NCI-H446 (cell line): Measurements from ENCODE around the gene PDE9A.
A peak's percentile ranks its signal among the peaks of the same experiment; 100 is the strongest.

ENCODE experiments used
- DNase-seq, 2 experiments: peaks; one replicate each; lab custom pipeline; 2025; lab: John Stamatoyannopoulos, UW

The PDE9A gene

GRCh38 chr21:42657676-42658319 is 4.4 kb downstream of the PDE9A start:
- DNase-seq = no peak

GRCh38 chr21:42658320-42659105 is 5.1 kb downstream of the PDE9A start:
- DNase-seq = no peak

GRCh38 chr21:42659416-42660117 is 6.1 kb downstream of the PDE9A start:
- DNase-seq = no peak

GRCh38 chr21:42660118-42660470 is 6.7 kb downstream of the PDE9A start:
- DNase-seq = no peak

DNA sequence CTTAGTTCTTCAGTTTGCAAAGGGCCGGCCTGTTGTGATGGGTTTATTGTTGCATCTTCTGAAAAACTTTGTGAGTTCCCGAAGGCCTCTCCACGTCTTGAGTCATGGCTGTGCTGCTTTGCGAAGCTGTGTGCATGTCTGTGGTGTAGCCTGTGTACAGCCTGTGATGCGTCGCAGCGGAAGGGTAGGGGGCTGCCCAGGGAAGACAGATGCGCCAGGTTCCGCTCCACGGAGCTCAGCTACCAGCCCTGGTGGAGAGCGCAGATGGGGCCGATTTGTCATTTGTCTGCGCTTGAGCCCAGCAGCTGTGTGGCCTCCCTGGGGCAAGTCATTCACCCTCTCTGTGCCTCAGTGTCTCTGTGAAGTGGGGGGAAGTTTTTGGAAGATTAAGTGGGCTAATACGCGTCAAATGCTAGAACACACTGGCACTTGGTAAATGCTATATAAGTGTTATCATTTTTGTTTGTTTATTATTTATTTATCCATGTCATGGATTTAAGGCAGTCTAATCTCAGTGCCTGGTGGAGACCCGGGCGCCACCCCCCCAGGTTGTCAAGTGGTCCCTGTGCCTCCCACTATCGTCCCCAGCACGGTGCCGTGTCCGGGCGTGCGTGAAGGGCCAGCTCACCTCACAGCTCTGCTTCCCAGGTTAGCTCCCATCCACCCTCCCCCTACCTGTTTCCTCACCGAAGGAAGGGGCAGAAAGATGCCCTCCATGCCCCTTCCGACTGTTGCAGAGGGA is 8.4 kb downstream of the PDE9A start:
- DNase-seq = peak; percentile 64 to 82

GRCh38 chr21:42662430-42663199 is 9.2 kb downstream of the PDE9A start:
- DNase-seq = no peak

DNA sequence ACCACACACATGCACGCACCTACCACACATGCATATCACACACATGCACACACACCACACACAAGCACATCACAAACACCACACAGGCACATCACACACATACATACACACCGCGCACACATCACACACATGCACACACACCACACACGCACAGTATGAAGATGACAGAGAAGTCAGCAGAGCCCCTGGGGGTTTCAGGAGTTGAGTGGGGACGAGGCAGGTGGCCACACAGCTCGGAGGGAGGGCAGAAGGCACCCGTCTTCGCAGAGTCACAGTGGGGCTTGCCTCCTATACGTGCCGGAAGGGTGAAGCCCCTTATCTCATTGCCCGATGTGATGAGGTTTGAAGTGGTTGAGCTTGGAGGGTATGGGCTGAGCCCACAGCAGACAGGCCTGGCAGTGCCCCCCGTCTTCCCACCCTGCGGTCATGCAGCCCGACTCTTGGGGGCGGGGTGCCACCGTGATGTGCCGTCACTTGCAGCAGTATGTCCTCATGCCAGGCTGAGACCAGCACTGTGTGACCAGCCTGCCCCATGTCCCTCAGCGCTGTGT is 9.9 kb downstream of the PDE9A start:
- DNase-seq = no peak

DNA sequence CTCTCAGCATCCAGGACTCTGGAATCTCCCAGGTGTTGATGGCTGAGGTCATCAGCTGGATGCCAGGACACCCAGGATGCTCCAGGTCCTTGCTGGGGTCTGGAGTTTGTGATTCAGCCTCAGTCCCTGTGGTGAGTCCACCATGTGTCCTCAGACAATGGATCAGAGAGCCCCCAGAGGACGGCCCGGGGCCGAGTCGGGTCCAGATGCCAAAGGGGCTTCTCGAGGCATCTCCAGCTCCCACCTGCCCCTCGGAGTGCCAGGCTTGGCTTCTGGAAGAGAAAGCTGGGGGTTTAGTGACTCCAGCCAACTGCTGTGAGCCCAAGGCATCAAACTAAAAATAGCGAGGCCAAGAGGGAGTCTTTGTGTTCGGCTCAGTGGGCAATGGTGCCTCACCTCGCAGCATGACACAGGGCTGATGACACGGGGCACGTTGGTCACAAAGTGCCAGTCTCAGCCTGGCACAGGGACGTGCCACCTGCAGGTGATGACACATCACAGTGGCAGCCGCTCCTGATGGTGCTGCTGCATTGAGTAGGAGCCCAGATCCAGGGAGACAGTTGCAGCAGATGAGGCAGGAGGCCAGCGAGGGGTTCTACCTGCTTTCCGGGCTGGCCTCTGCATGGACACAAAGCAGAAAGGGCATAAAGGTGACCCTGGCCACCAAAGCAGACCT is 10.6 kb downstream of the PDE9A start:
- DNase-seq = peak in 1 of 2 experiments; percentile 36

- no peak for DNase-seq
Measured at GRCh38 chr21:42664614-42665013, 11.2 kb downstream of the PDE9A start.

DNA sequence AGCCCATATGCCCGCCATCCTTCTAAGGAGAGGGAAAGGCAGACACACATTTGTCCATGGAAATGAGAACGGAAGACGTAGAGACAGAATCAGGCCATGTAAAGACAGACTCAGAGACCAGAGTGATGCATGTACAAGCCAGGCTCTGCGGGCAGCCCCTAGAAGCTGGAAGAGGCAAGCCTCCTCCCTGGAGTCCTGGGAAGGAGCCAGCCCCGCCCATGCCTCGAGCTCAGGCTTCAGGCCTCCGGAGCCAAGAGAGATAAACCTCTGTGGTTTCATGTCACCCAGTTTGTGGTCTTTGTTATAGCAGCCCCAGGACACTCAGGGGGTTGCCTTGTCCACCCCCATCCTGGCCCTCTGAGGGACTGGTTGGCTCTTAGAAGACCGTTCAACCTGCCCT is 11.6 kb downstream of the PDE9A start:
- DNase-seq = peak; percentile 20 to 80

- no peak for DNase-seq
Measured at GRCh38 chr21:42665484-42665883, 12.1 kb downstream of the PDE9A start.

DNA sequence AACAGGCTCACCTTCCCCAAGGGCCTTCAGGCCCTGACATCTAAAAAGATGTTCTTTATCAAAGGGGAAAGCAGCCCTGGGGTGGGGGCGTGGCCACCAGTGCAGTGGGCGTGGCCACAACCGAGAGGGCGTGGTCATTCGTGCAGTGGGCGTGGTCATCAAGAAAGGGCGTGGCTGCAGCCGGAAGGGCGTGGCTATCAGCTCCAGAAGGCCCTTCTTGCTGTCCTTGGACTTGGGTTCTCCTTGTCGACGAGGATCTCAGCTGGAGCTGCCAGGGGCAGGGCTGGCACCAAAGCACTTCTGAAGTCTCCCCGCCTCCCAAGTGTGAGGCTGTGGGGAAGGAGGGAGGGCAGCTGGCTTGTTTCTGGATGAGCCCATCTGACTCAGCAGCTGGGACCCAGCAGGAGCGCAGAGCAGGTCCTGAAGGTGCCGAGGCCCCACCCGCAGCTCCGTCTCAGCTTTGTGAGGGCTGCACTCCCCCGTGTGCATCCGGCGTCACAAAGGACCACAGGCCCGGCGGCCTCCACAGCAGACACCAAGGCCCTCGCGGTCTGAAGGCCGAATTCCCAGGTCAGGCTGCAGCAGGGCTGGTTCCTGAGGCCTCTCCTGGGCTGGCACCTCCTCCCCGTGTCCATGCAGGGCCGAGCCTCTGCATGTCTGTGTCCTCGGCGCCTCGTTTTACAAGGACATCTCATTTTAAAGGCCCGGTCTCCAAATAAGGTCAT is 12.8 kb downstream of the PDE9A start:
- DNase-seq = peak in 1 of 2 experiments; percentile 52

DNA sequence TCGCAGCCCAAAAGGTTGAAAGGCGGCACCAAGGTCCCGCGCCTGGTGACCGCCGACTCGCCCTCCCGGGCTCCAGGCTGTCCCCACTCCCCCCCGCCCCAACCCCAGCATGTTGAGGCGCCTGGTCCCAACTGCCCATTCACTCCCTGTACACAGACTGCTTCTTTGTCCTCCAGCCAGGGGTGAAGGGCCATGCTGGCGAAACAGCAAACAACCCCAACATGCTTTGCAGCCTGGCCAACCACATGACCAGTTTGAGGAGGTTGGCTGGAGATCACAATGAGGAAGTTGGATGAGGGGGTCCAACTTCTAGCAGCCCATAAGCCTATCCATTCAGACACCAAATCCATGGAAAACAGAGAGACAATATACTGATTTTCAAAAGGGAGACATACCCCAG is 13.5 kb downstream of the PDE9A start:
- DNase-seq = no peak

DNA sequence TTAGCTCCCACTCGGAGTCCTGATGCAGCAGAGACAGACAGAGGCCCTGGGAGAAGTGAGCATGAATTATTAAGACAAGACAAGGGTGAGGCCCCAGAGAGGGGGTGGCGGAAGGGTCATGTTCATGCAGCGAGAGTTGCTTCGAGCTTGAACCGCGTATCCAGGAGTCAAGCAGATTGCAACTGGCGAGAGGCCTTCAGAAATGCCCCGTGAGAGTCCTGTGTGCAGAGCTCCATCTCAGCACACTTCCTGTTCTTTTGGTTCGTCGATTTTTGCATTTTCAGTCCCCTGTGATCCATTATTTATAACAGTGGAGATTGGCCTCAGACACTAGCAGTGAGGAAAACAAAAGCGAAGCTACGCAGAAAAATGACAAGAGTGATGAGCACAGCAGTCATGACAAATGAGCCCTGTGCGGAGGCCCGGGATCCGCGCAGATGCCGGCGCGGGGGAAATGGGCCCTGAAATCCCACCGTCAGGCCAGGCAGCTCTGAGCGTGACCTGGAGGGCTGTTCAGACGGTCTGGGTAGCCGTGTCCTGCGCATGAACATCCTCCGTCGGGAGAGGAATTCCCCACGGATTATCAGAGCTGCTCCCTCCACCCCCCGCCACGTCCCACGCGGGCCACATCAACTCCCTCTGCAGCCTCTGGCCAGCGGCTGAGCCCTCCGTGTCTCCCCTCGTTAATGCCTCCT is 15.0 kb downstream of the PDE9A start:
- no peak for DNase-seq

DNA sequence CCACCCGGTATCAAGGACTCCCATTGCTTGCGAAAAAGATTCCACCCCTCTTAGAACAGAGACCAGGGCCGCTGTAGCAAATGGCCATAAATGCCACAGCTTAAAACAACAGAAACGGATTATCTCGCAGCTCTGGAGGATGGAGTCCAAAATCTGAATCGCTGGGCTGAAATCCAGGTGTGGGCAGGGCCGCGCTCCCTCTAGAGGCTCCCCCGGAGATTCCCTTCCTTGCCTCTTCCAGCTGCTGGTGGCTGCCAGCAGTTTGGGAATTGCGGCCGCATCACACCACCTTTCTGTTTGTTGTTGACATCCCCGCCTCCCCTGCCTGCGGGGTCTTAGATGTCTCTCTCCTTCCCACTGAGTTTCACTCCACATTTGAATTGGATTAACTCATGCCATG is 15.6 kb downstream of the PDE9A start:
- no peak for DNase-seq

- no peak for DNase-seq
Measured at GRCh38 chr21:42670058-42670880, 16.8 kb downstream of the PDE9A start.

DNA sequence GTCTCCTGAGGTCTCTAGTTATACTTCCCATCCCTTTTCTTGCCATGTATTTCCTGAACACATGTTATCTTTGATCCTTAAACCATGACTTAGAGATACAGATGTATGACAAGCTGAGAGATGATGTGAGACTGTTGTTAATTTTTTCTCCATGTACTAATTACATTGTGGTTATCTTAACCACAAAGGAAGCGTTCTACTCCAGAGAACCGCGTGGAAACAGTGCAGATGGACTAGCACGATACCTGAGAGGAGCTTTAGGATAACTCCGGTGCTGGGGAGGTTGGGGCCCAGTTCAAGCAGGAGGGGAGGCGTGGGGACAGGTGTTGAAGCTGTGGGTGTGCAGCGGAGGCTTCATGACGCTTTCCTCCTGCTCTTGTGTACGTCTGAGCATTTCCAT is 17.5 kb downstream of the PDE9A start:
- DNase-seq = no peak

DNA sequence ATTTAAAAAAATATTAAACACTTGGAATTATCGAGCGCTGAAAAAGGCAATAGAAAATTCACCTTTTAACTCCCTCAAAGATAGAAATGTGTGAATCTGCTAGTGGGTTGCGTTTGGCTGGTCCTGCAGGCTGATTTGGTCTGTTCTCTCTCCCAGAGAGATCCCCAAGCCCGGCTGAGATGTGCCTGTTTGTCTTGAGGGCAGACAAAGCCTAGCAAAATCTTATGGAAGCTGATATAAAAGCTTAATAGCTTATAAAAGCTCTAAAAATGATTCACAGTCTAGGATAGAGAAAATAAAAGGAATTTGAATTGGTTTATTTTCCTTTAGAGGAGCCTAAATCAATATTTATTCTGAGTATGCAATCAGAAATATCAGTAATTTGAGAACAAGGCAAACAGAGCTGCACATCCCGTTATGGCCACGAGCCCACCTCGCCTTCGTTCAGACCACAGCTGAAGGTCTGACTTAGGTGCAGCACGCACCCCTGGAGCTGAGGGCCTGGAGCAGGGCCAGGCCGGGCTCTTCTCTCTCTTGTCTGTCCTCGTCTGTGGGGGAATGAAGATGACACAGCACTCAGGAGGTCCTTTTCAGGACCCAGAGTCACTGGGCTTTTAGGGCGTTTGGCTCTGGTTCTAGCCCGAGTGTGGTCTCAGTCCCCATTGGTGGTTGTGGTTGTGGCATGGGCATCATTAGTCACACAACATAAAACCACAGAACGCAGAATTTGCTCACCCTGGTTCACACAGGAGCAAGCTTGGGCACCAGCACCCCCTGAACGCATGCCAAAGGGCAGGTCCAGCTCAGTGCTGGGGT is 18.6 kb downstream of the PDE9A start:
- no peak for DNase-seq
